IMR-90 (cell line): ENCODE results near the gene LOC101059915.
A peak's percentile ranks its signal among the peaks of the same experiment; 100 is the strongest.
"Not testable (repeated sequence)": the region's sequence is repeated elsewhere in the genome, so short reads cannot be mapped to it uniquely, and the experiment has no call there.

ENCODE experiments used
- ATAC-seq: fragments of 200-7000 bp; cut with Tn5 transposase; 2 replicates; pipeline ENCODE4 v1.9.1; 2020; ENCODE audit warnings: low read depth, mild to moderate bottlenecking, moderate library complexity
- BruUV-seq: library from RNA; stranded (reverse); fragments of 400-500 nt; replicated peaks from 2 replicates; lab custom pipeline; 2021; lab: Mats Ljungman, UMichigan
- CTCF ChIA-PET: fragments of 300-600 bp; formaldehyde crosslinking; extraction: SDS; loops from one replicate; lab custom pipeline; 2021; ENCODE audit warnings: antibody characterized with exemption; lab: Yijun Ruan, JAX
- POLR2A ChIA-PET: fragments of 300-600 bp; sonication (Branson Sonifier 250); formaldehyde crosslinking; loops from one replicate; lab custom pipeline; 2022; ENCODE audit warnings: antibody characterized with exemption; ENCODE audit not compliant: unreplicated experiment; lab: Charles Lee
- DNase-seq: peaks from one replicate; pipeline ENCODE4 v3.0.0; 2013
- H2AFZ ChIP-seq: replicated peaks from 2 replicates; pipeline ENCODE3; 2013; ENCODE audit warnings: low read length, mild to moderate bottlenecking; ENCODE audit not compliant: poor library complexity
- H2AK5ac ChIP-seq: 2 replicates; pipeline ENCODE4 v1.6.1; 2013; ENCODE audit warnings: low read depth, low read length, inconsistent platforms
- H2AK9ac ChIP-seq: replicated peaks from 2 replicates; pipeline ENCODE3; 2013; ENCODE audit warnings: mild to moderate bottlenecking, low read depth, low read length, moderate library complexity; ENCODE audit not compliant: poor library complexity
- H2BK120ac ChIP-seq: 2 replicates; pipeline ENCODE4 v1.6.1; 2013; ENCODE audit warnings: low read depth, low read length, inconsistent platforms
- H2BK15ac ChIP-seq: 3 replicates; pipeline ENCODE4 v1.6.1; 2013; ENCODE audit warnings: low read depth, low read length, inconsistent platforms
- H2BK20ac ChIP-seq: 2 replicates; pipeline ENCODE4 v1.6.1; 2013; ENCODE audit warnings: low read depth, mild to moderate bottlenecking, inconsistent platforms, low read length, moderate library complexity
- H2BK5ac ChIP-seq: 2 replicates; pipeline ENCODE4 v1.6.1; 2013; ENCODE audit warnings: mild to moderate bottlenecking, low read depth, low read length, inconsistent platforms; ENCODE audit not compliant: poor library complexity, severe bottlenecking
- H3K14ac ChIP-seq: replicated peaks from 2 replicates; pipeline ENCODE4 v1.6.1; 2013; ENCODE audit warnings: low read depth, low read length, inconsistent platforms
- H3K18ac ChIP-seq: 2 replicates; pipeline ENCODE4 v1.6.1; 2013; ENCODE audit warnings: low read depth, low read length, control low read depth
- H3K23ac ChIP-seq: 2 replicates; pipeline ENCODE4 v1.6.1; 2013; ENCODE audit warnings: low read depth, low read length, inconsistent platforms
- H3K27ac ChIP-seq: 2 replicates; pipeline ENCODE4 v1.5.1; 2013; ENCODE audit warnings: mild to moderate bottlenecking, control low read depth, low read length; ENCODE audit not compliant: insufficient read depth
- H3K27me3 ChIP-seq: 2 replicates; pipeline ENCODE4 v1.6.1; 2013; ENCODE audit warnings: low read length; ENCODE audit not compliant: control insufficient read depth, insufficient read depth
- H3K36me3 ChIP-seq: 2 replicates; pipeline ENCODE4 v1.6.1; 2013; ENCODE audit warnings: low read length, mixed read lengths; ENCODE audit not compliant: control insufficient read depth, insufficient read depth
- H3K4ac ChIP-seq: 2 replicates; pipeline ENCODE4 v1.6.1; 2013; ENCODE audit warnings: low read depth, low read length, inconsistent platforms
- H3K4me1 ChIP-seq: 2 replicates; pipeline ENCODE4 v1.6.1; 2013; ENCODE audit warnings: low read length, mixed read lengths; ENCODE audit not compliant: control insufficient read depth, insufficient read depth
- H3K4me2 ChIP-seq: 2 replicates; pipeline ENCODE4 v1.6.1; 2013; ENCODE audit warnings: low read depth, mild to moderate bottlenecking, control low read depth, low read length, moderate library complexity
- H3K4me3 ChIP-seq: 2 replicates; pipeline ENCODE4 v1.5.1; 2013; ENCODE audit warnings: low read depth, mild to moderate bottlenecking, control low read depth, low read length, moderate library complexity; ENCODE audit not compliant: insufficient read depth
- H3K56ac ChIP-seq: 2 replicates; pipeline ENCODE4 v1.6.1; 2013; ENCODE audit warnings: low read length, inconsistent platforms; ENCODE audit not compliant: insufficient read depth; ENCODE audit errors: extremely low read depth
- H3K79me1 ChIP-seq, 2 experiments: 2 replicates each; pipeline ENCODE4 v1.6.1; 2013; ENCODE audit warnings: low read length in 2 of 2, inconsistent platforms in 1 of 2, low read depth in 1 of 2
- H3K9ac ChIP-seq: 2 replicates; pipeline ENCODE4 v1.6.1; 2013; ENCODE audit warnings: low read depth, low read length, control low read depth
- H3K9me1 ChIP-seq: 2 replicates; pipeline ENCODE4 v1.6.1; 2013; ENCODE audit warnings: low read length, inconsistent platforms; ENCODE audit not compliant: insufficient read depth
- H3K9me3 ChIP-seq: 2 replicates; pipeline ENCODE4 v1.6.1; 2013; ENCODE audit warnings: low read length; ENCODE audit not compliant: control insufficient read depth, insufficient read depth
- H4K20me1 ChIP-seq: 2 replicates; pipeline ENCODE4 v1.6.1; 2013; ENCODE audit warnings: low read length, inconsistent platforms; ENCODE audit not compliant: insufficient read depth
- H4K5ac ChIP-seq: 2 replicates; pipeline ENCODE4 v1.6.1; 2013; ENCODE audit warnings: mild to moderate bottlenecking, low read depth, low read length, control low read depth
- H4K8ac ChIP-seq, 2 experiments: 2 replicates each; pipeline ENCODE4 v1.6.1; 2013; ENCODE audit warnings: low read depth in 2 of 2, low read length in 2 of 2, control low read depth in 1 of 2, inconsistent platforms in 1 of 2
- H4K91ac ChIP-seq: 2 replicates; pipeline ENCODE4 v1.6.1; 2013; ENCODE audit warnings: low read depth, low read length, inconsistent platforms; ENCODE audit not compliant: insufficient read depth
- WGBS, 2 experiments: methylation state at CpG; one replicate each; pipeline versions ENCODE4 v1.1.5 to v1.1.7; 2013; ENCODE audit warnings: missing lambda C conversion rate in 2 of 2; ENCODE audit not compliant: insufficient read length in 1 of 2; ENCODE audit errors: extremely low coverage in 2 of 2; 5-methylcytosine and 5-hydroxymethylcytosine counted together
- dilution Hi-C: fragments of 300-500 bp; cut with HindIII; formaldehyde crosslinking; loops from one replicate; pipeline ENCODE4 v1.14.3; 2018; ENCODE audit warnings: low sequenced_read_pairs; ENCODE audit not compliant: unreplicated experiment
- in situ Hi-C: fragments of 300-500 bp; cut with MboI; formaldehyde crosslinking; loops from 3 replicates; pipeline ENCODE4 v1.14.3; 2019; ENCODE audit warnings: low sequenced_read_pairs, inconsistent platforms, mixed read lengths
- intact Hi-C: fragments of 100-400 bp; cut with micrococcal nuclease; formaldehyde crosslinking; loops from 2 replicates; pipeline ENCODE4 v1.10.0; 2022

The LOC101059915 gene

GRCh38 chrX:71715551-71715950 is 48.2 kb downstream of the LOC101059915 start:
- H3K36me3 ChIP-seq, H4K8ac ChIP-seq, intact Hi-C loops, DNase-seq, H3K27me3 ChIP-seq, H4K5ac ChIP-seq, BruUV-seq, H3K4me1 ChIP-seq, H3K27ac ChIP-seq, H3K4ac ChIP-seq, H2BK5ac ChIP-seq, H2AK5ac ChIP-seq, H3K79me1 ChIP-seq, H3K9ac ChIP-seq, POLR2A ChIA-PET, H2BK120ac ChIP-seq, H3K18ac ChIP-seq, H3K14ac ChIP-seq, H2AK9ac ChIP-seq, H4K20me1 ChIP-seq, H3K56ac ChIP-seq, H3K23ac ChIP-seq, H3K4me3 ChIP-seq, H3K4me2 ChIP-seq, in situ Hi-C loops, CTCF ChIA-PET, H2AFZ ChIP-seq, H2BK15ac ChIP-seq, dilution Hi-C loops, H4K91ac ChIP-seq, H2BK20ac ChIP-seq, H3K9me1 ChIP-seq, H3K9me3 ChIP-seq: not testable (repeated sequence)
- peak; percentile 29; the same call in 1 of the 2 replicates for ATAC-seq
- no CpG with 5 or more reads among the region's 8 CpGs for WGBS, 2 experiments

GRCh38 chrX:71716323-71716722 is 49.0 kb downstream of the LOC101059915 start:
- no CpG with 5 or more reads among the region's 12 CpGs for WGBS, 2 experiments
- H3K9me3 ChIP-seq, H4K5ac ChIP-seq, dilution Hi-C loops, H3K4me2 ChIP-seq, H2BK15ac ChIP-seq, H3K4ac ChIP-seq, in situ Hi-C loops, H3K9me1 ChIP-seq, H3K27ac ChIP-seq, H2BK5ac ChIP-seq, H2BK120ac ChIP-seq, BruUV-seq, H3K27me3 ChIP-seq, H3K4me1 ChIP-seq, H4K8ac ChIP-seq, H3K14ac ChIP-seq, H4K91ac ChIP-seq, H3K9ac ChIP-seq, POLR2A ChIA-PET, ATAC-seq, H2BK20ac ChIP-seq, H2AFZ ChIP-seq, H3K56ac ChIP-seq, H2AK5ac ChIP-seq, CTCF ChIA-PET, H4K20me1 ChIP-seq, H3K4me3 ChIP-seq, DNase-seq, intact Hi-C loops, H3K23ac ChIP-seq, H3K18ac ChIP-seq, H3K79me1 ChIP-seq, H3K36me3 ChIP-seq, H2AK9ac ChIP-seq: not testable (repeated sequence)
